Hepatocyte (in vitro differentiated cells): ENCODE results near the gene CDKN3.

Source experiments
- EZH2 ChIP-seq: fragments of 200-600 bp; sonication (generic); IDR thresholded peaks from 2 replicates; pipeline ENCODE4 v1.6.1; 2016; ENCODE audit warnings: antibody characterized with exemption, mild to moderate bottlenecking, borderline replicate concordance
- TF ChIP-seq, protein P1 (sequence below): fragments of 200-600 bp; sonication (generic); IDR thresholded peaks from 2 replicates; pipeline ENCODE4 v1.5.1; 2016; ENCODE audit warnings: antibody characterized with exemption, mild to moderate bottlenecking; ENCODE audit not compliant: poor library complexity

DNA sequence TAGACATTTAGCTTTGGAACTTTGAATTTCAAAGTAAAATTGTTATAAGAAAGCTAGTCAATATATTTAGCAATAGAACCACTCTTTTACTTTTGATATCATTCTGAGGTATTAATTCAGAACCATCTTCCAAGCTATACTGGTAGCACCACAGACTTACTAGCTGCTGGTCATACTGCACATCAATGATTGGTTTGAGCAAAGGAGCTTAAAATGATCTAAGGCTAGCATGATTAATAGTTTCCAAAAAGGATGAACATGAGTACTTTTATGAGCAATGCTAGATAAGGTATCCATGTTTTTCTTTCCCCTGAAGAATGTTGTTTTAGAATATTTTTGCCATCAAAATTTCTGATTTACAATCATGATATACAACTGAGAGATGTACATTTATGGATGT lies 27.2 kb downstream of the CDKN3 start:
- TF ChIP-seq, protein P1, sequence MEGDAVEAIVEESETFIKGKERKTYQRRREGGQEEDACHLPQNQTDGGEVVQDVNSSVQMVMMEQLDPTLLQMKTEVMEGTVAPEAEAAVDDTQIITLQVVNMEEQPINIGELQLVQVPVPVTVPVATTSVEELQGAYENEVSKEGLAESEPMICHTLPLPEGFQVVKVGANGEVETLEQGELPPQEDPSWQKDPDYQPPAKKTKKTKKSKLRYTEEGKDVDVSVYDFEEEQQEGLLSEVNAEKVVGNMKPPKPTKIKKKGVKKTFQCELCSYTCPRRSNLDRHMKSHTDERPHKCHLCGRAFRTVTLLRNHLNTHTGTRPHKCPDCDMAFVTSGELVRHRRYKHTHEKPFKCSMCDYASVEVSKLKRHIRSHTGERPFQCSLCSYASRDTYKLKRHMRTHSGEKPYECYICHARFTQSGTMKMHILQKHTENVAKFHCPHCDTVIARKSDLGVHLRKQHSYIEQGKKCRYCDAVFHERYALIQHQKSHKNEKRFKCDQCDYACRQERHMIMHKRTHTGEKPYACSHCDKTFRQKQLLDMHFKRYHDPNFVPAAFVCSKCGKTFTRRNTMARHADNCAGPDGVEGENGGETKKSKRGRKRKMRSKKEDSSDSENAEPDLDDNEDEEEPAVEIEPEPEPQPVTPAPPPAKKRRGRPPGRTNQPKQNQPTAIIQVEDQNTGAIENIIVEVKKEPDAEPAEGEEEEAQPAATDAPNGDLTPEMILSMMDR = no peak
- TF ChIP-seq EZH2 = no peak
